Stomach smooth muscle (tissue), 2 donors: ENCODE data around the gene BAD.
"Not testable (repeated sequence)": the region's sequence is repeated elsewhere in the genome, so short reads cannot be mapped to it uniquely, and the experiment has no call there.

Experiments used
- H3K27ac ChIP-seq: one replicate; pipeline ENCODE4 v1.7.0; 2013; ENCODE audit warnings: mild to moderate bottlenecking, low read length, inconsistent platforms
- H3K27me3 ChIP-seq, 2 donors: one replicate each; pipeline ENCODE4 v1.7.0; 2013; ENCODE audit warnings: low read length in 2 of 2; ENCODE audit not compliant: insufficient read depth in 2 of 2, control insufficient read depth in 1 of 2
- H3K36me3 ChIP-seq, 2 donors: one replicate each; pipeline ENCODE4 v1.7.0; 2013; ENCODE audit warnings: low read length in 2 of 2; ENCODE audit not compliant: control insufficient read depth in 2 of 2, insufficient read depth in 2 of 2
- H3K4me1 ChIP-seq: one replicate; pipeline ENCODE4 v1.7.0; 2013; ENCODE audit warnings: low read length; ENCODE audit not compliant: control insufficient read depth, insufficient read depth
- H3K4me3 ChIP-seq, 2 donors: one replicate each; pipeline ENCODE4 v1.7.0; 2013; ENCODE audit warnings: low read length in 2 of 2
- H3K9ac ChIP-seq, 2 donors: one replicate each; pipeline ENCODE4 v1.7.0; 2013; ENCODE audit warnings: low read length in 2 of 2, mild to moderate bottlenecking in 1 of 2
- H3K9me3 ChIP-seq, 2 donors: one replicate each; pipeline ENCODE4 v1.7.0; 2013; ENCODE audit warnings: low read length in 2 of 2; ENCODE audit not compliant: control insufficient read depth in 2 of 2
- donor health status: healthy.
- donor health status: Pancreatic carcinoma.

BAD gene

DNA sequence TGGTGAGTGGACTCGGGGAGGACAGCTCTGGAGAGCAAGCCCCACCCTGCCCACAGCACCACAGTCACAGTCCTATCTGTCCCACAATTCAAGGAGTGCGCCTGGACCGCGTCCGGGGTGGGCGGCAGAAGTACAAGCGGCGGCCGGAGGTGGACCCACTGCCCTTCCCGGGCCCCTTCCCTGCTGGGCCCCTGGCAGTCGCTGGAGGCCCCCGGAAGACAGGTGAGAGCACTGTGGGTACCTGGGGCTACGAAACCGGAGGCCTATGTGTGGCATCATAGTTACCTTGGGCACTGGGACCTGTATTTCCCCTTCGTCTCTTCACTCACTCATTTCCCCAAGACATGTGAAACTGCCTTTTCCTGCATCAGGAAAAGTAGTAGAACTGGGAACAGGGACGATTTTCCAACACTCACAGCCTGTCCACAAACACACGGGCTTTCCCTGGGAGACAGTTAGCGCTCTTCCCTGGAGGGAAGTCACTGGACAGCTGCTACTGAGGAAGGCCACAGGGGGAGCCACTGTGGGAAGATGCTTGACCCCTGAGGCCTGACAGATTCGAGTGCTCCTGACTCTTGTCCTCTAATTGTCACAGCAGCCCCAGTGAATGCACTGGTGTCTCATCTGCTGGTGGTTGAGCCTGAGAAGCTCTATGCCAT lies 29.8 kb upstream of the BAD start:
- Histone ChIP-seq H3K36me3 (peaks cover 10 to 12% of the 10 kb centered on the region in 2 donors), H3K9ac (no peak overlapping the region), H3K27me3 (no peaks in the 10 kb centered on the region), H3K4me3 (no peak overlapping the region), H3K27ac (peak overlapping the region; percentile 11), H3K9me3 (no peaks in the 10 kb centered on the region), H3K4me1 (peaks cover 23% of the 10 kb centered on the region)

DNA sequence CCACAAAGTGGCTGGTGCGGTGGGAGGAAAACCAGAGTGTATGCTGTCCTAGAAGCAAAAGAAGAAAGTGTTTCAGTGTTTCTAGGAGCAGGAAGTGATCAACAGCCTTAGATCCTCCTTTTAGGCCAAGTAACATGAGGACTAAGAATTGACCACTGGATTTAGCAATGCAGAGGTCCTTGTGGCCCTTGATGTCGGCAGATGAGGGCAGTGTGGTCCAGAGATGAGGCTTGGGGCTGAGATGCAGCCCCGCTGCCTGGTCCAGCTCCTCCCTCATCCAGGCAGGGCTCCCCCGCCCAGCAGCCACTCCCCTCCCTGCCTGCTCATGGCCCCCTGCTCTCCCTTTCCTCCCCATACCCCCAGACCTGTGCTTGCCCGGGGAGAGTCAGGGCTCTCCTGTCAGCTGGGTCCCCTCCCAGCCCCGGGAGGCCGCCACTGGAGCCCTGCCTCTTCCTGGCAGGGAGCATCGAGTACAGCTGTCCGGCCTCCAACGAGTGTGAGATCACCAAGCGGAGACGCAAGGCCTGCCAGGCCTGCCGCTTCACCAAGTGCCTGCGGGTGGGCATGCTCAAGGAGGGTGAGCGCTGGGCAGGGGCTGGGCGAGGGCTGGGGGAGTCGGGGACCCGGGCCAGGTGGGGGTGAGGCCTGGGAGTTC lies 29.2 kb upstream of the BAD start:
- Histone ChIP-seq H3K36me3 (peaks cover 10 to 12% of the 10 kb centered on the region in 2 donors), H3K27me3 (no peaks in the 10 kb centered on the region), H3K27ac (peak overlapping the region; percentile 18), H3K9ac (peak overlapping the region in 1 of 2 donors; percentile 42), H3K4me1 (peaks cover 18% of the 10 kb centered on the region), H3K4me3 (peak overlapping the region in 1 of 2 donors; percentile 15), H3K9me3 (no peaks in the 10 kb centered on the region)

DNA sequence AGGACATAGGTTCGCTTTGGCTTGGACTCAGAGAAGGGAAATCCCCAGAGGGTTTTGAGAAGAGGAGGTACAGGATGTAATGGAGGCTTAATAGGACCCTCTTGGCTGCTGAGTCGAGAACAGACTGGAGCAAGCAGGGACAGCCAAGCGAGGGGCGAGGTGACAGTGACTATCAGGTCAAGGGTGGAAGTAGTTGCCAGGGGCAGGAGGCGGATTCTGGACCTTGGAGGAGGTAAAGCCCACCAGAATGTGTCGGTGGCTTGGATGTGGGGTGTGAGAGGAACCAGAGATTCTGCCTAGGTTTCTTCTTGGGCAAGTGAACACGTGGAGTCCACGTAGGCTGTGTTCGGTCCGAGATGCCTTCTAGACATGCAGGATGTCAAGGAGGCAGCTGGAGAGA lies 28.5 kb upstream of the BAD start:
- Histone ChIP-seq H3K9ac (peak overlapping the region in 1 of 2 donors; percentile 42), H3K9me3 (no peaks in the 10 kb centered on the region), H3K27me3 (no peaks in the 10 kb centered on the region), H3K27ac (peak overlapping the region; percentile 18), H3K36me3 (peaks cover 10 to 12% of the 10 kb centered on the region in 2 donors), H3K4me1 (peaks cover 18% of the 10 kb centered on the region), H3K4me3 (no peak overlapping the region)

DNA sequence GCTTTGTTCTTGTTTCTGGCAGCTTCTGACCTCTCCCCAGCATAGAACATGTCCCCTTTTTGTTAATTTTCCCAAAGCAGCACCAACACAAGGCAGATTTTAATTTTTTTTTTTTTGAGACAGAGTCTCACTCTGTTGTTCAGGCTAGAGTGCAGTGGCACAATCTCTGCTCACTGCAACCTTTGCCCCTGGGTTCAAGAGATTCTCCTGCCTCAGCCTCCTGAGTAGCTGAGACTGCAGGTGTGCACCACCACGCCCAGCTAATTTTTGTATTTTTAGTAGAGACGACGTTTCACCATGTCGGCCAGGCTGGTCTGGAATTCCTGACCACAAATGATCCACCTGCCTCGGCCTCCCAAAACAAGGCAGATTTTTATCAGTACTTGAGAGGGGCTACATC lies 23.3 kb upstream of the BAD start:
- H3K4me3 ChIP-seq, H3K27me3 ChIP-seq, H3K36me3 ChIP-seq, H3K9me3 ChIP-seq, H3K9ac ChIP-seq, H3K27ac ChIP-seq: not testable (repeated sequence)
- H3K4me1 ChIP-seq: peaks cover 31% of the 10 kb centered on the region

DNA sequence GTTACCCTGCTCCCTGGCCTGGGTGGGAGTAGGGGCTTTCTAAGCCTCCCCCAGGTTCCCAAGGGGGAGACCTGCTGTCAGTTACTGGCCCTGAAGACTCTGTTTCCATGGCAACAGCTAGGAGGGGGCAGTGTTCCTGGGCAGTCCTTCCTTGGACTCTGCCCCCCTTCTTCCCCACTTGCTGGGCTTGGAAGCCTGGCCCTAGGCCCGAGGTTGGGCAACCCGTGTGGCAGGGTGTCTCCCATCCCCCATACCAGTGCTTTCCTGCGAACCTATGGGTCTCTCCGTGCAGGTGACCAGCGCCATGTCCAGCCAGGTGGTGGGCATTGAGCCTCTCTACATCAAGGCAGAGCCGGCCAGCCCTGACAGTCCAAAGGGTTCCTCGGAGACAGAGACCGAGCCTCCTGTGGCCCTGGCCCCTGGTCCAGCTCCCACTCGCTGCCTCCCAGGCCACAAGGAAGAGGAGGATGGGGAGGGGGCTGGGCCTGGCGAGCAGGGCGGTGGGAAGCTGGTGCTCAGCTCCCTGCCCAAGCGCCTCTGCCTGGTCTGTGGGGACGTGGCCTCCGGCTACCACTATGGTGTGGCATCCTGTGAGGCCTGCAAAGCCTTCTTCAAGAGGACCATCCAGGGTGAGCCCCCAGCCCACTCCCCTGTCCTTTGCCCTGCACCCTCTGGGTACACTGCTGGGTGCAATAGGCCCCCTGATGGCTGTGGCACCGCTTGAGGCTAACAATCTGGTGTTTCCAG lies 22.6 kb upstream of the BAD start:
- H3K27me3 ChIP-seq: no peaks in the 10 kb centered on the region
- H3K9me3 ChIP-seq: no peaks in the 10 kb centered on the region
- H3K4me1 ChIP-seq: peaks cover 31% of the 10 kb centered on the region
- peak overlapping the region; percentile 64 for H3K27ac ChIP-seq
- H3K4me3 ChIP-seq: peak overlapping the region; percentile 70 to 79
- peak overlapping the region; percentile 55 to 77 for H3K9ac ChIP-seq
- no peaks in the 10 kb centered on the region for H3K36me3 ChIP-seq

DNA sequence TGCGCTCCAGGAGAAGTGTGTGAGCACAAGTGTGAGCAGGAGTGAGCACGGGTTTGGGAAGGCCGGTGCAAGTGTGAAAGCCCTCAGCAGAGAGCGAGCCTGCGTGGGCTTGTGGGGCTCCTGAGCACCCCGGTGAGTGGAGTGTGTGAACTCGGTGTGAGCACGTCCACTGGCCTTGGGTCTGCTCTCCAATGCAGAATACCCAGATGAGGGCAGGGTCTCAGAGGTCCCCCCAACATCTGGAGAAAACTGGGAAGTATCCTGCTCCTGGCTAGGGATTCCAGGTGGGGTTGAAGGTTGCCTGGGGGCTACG lies 22.1 kb upstream of the BAD start:
- peaks cover 5% of the 10 kb centered on the region in 2 donors for H3K27me3 ChIP-seq
- H3K36me3 ChIP-seq: no peaks in the 10 kb centered on the region
- H3K9me3 ChIP-seq: no peaks in the 10 kb centered on the region
- H3K27ac ChIP-seq: peak overlapping the region; percentile 64
- peak overlapping the region; percentile 55 to 77 for H3K9ac ChIP-seq
- peak overlapping the region; percentile 70 to 79 for H3K4me3 ChIP-seq
- H3K4me1 ChIP-seq: peaks cover 31% of the 10 kb centered on the region

DNA sequence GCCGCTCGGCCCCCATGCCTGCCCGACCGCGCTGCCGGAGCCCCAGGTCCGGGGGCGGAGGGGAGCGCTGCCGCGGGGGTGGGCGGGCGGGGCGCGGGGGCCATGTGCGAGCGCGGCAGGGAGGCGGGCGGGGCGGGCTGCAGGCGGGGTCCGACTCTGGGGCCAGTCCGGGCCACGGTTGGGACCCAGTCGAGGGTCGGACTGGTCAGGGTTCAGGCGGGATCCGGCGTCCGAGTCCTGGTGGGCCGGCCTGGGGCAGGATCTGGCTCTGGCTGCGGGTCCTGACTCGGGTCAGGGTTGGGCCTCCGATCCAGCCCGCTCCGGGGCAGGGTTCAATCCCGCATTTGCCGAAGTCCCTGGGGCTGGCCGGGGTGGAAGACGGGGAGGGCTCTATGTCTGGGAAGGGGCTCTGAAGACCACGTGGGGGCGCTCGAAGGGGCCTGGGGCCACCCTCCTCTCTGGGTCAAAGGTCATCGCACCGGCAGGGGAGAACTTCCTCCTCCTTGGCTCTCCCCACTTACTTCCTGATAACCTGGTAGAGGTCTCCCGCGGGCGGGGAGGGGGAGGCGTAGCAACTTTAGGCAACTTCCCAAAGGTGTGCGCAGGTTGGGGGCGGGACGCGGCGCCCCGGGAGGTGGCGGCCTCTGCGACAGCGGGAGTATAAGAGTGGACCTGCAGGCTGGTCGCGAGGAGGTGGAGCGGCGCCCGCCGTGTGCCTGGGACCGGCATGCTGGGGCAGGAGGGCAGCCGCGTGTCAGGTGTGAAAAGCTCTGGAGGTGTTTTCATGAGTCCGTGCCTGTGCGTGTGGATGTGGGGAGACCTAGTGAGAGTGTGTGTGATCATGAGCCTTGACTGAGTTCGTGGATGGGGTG lies 21.5 kb upstream of the BAD start:
- Histone ChIP-seq H3K4me1 (peaks cover 35% of the 10 kb centered on the region), H3K27me3 (peaks cover 6% of the 10 kb centered on the region in 2 donors), H3K9me3 (no peaks in the 10 kb centered on the region), H3K36me3 (no peaks in the 10 kb centered on the region), H3K9ac (peak overlapping the region; percentile 55 to 77), H3K4me3 (peak overlapping the region; percentile 70 to 79), H3K27ac (peak overlapping the region; percentile 64)

DNA sequence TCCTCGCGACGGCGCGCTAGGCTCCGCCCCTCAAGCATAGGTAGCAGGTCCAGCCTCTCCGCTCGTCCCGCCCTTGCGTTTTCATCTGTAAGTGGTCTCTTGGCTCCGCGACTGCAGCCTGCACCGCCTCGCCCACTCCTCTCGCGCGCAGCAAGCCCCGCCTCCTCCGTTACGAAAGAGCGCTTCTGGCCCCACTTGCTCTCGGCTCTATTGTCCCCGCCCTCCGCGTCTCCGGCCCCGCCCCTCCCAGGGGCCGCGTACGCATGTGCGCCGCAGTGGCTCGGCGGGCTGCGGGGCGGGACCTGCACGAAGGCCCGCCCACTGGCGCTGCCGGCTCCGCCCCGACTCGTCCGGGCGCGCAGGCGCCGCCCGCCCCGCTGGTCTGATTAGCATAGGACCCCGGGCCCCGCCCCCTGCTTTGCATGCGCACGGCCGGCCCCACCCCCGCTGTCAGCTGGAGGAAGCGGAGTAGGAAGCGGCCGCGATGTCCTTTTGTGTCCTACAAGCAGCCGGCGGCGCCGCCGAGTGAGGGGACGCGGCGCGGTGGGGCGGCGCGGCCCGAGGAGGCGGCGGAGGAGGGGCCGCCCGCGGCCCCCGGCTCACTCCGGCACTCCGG lies 20.7 kb upstream of the BAD start, which contains the start of gene ESRRA:
Gene ESRRA (plus strand): TSS at position 450 of the 616 bp plus-strand sequence. CDS start 1,656 bp downstream, outside the sequence.
- H3K4me3 ChIP-seq: peak within 1 kb of the TSS; percentile 76 to 86
- no peaks in the 10 kb centered on the region for H3K36me3 ChIP-seq
- H3K27ac ChIP-seq: peak within 1 kb of the TSS; percentile 98
- H3K4me1 ChIP-seq: peaks cover 42% of the 10 kb centered on the region
- H3K9me3 ChIP-seq: no peaks in the 10 kb centered on the region
- H3K9ac ChIP-seq: peak within 1 kb of the TSS; percentile 89 to 94
- peaks cover 13 to 14% of the 10 kb centered on the region in 2 donors for H3K27me3 ChIP-seq

DNA sequence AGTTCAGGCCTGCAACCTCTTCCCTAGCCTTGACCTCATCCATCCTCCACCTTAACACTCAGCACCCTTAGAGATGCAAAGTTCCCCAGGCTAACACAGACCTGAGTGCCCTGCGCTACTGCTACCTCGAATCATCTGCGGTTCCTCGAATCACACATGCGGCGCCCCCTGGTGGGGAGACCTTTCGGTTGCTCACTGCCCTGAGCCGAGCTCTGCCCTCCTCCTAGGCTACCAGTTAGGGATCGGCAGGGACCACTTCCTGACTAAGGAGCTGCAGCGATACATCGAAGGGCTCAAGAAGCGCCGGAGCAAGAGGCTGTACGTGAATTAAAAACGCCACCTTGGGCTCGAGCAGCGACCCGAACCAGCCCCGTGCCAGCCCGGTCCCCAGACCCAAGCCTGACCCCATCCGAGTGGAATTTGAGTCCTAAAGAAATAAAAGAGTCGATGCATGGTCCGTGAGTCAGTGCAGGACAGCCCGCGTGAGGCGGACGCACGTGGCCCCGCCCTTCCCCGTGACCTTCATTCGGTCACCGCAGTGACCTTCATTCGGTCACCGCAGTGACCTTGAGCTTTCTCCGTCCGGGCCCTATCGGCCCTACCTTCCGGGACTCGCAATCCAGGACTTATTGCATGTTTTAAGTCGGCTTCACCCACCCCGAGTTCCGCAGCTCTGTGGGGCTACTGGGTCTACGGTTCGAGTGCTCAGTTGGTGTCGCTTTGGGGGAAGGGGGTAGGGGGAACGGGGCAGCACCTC lies 20.0 kb upstream of the BAD start:
- H3K36me3 ChIP-seq: no peaks in the 10 kb centered on the region
- H3K4me3 ChIP-seq: peak overlapping the region; percentile 76 to 86
- H3K27ac ChIP-seq: peak overlapping the region; percentile 98
- H3K27me3 ChIP-seq: peaks cover 20 to 21% of the 10 kb centered on the region in 2 donors
- no peaks in the 10 kb centered on the region for H3K9me3 ChIP-seq
- peaks cover 49% of the 10 kb centered on the region for H3K4me1 ChIP-seq
- H3K9ac ChIP-seq: peak overlapping the region; percentile 89 to 94
